Cardiac septum (tissue), 1 donor: ENCODE measurements around the gene SGPL1. TPM values are rescaled to one million over a fixed set of nuclear protein-coding genes. Genes with fewer than 3 reads are reported as not detected.

Source experiments
- DNase-seq: peaks from one replicate; pipeline ENCODE4 v3.0.0-alpha.2; 2020; ENCODE audit warnings: low spot score
- intact Hi-C: fragments of 100-400 bp; cut with DNase I; formaldehyde crosslinking; loops from one replicate; pipeline ENCODE4 v1.14.0; 2022
- total RNA-seq: library from RNA; stranded (reverse); fragmentation: NEBNext Ultra II Directional; extraction: Animal tissue kit (Norgen Biotek cat#: 25700); gene quantifications from one replicate; pipeline ENCODE4 v1.2.1, GENCODE V29; 2021
- donor health status: DM: no; HTN: no; CAD: no.

The SGPL1 gene
- total RNA-seq, 1 donor from 2014 or later: 17.3 TPM

GRCh38 chr10:70863470-70864160, 47.9 kb downstream of the SGPL1 start:
- intact Hi-C loops: no loop called here

GRCh38 chr10:70864935-70865334, 49.2 kb downstream of the SGPL1 start:
- DNase-seq: no peak
- intact Hi-C loops: no loop called here

More at GRCh38 chr10:70863470-70864160, 47.9 kb downstream of the SGPL1 start:
- DNase-seq: no peak

- DNase-seq: no peak
These were observed 50.7 kb downstream of the SGPL1 start for GRCh38 chr10:70866424-70866823.

GRCh38 chr10:70872291-70872690, 56.5 kb downstream of the SGPL1 start:
- intact Hi-C loops: no loop called here
- DNase-seq: no peak

More at GRCh38 chr10:70866424-70866823, 50.7 kb downstream of the SGPL1 start:
- intact Hi-C loops: no loop called here

GRCh38 chr10:70874061-70874460, 58.3 kb downstream of the SGPL1 start:
- intact Hi-C loops: no loop called here
- DNase-seq: no peak

GRCh38 chr10:70879207-70879606, 63.5 kb downstream of the SGPL1 start:
- intact Hi-C loops: no loop called here
- no peak for DNase-seq

GRCh38 chr10:70880077-70880534, 64.4 kb downstream of the SGPL1 start:
- DNase-seq: no peak
- intact Hi-C loops: loop anchor here (1.0 to 10.0 kb wide), 3 partner anchors 65 to 328 kb away; partner anchors contain the start of genes ADAMTS14 and SGPL1

GRCh38 chr10:70884741-70885140, 69.0 kb downstream of the SGPL1 start:
- intact Hi-C loops: loop anchor here (5.0 to 10.0 kb wide), 3 partner anchors 210 to 422 kb away; partner anchors contain the start of gene ADAMTS14

GRCh38 chr10:70885481-70885880, 69.7 kb downstream of the SGPL1 start:
- intact Hi-C loops: loop anchor here (5.0 to 10.0 kb wide), 2 partner anchors 211 to 423 kb away; partner anchors contain the start of gene ADAMTS14
- no peak for DNase-seq

More at GRCh38 chr10:70884741-70885140, 69.0 kb downstream of the SGPL1 start:
- DNase-seq: no peak

GRCh38 chr10:70885931-70886903, 70.5 kb downstream of the SGPL1 start:
- intact Hi-C loops: loop anchor here (5.0 to 10.0 kb wide), 2 partner anchors 211 to 424 kb away; partner anchors contain the start of gene ADAMTS14
- no peak for DNase-seq

- intact Hi-C loops: loop anchor here (5.0 to 10.0 kb wide), 2 partner anchors 212 to 425 kb away; partner anchors contain the start of gene ADAMTS14
- DNase-seq: no peak
These were observed 71.3 kb downstream of the SGPL1 start for GRCh38 chr10:70886921-70887665.

GRCh38 chr10:70887804-70888800, 72.4 kb downstream of the SGPL1 start, which contains the start of gene PCBD1:
Gene PCBD1 (minus strand): TSS chr10:70888565. CDS start chr10:70888533, 32 bp downstream.
- peak; percentile 88 for DNase-seq
- intact Hi-C loops: loop anchor here (5.0 to 10.0 kb wide), 2 partner anchors 213 to 426 kb away; partner anchors contain the start of gene ADAMTS14

GRCh38 chr10:70889291-70889690, 73.5 kb downstream of the SGPL1 start:
- intact Hi-C loops: loop anchor here (5.0 to 10.0 kb wide), 2 partner anchors 214 to 427 kb away; partner anchors contain the start of gene ADAMTS14
- no peak for DNase-seq

- intact Hi-C loops: no loop called here
- DNase-seq: peak; percentile 86
These were observed 75.2 kb downstream of the SGPL1 start for GRCh38 chr10:70890917-70891431.

- intact Hi-C loops: no loop called here
- no peak for DNase-seq
These were observed 75.9 kb downstream of the SGPL1 start for GRCh38 chr10:70891627-70892026.

GRCh38 chr10:70892631-70893030, 76.9 kb downstream of the SGPL1 start:
- intact Hi-C loops: no loop called here
- DNase-seq: no peak

GRCh38 chr10:70893227-70894006, 77.7 kb downstream of the SGPL1 start:
- intact Hi-C loops: no loop called here
- DNase-seq: no peak
